ENCODE measurements around the gene ERN2.
"Not testable (repeated sequence)": the region's sequence is repeated elsewhere in the genome, so short reads cannot be mapped to it uniquely, and the experiment has no call there.

The ERN2 gene

DNA sequence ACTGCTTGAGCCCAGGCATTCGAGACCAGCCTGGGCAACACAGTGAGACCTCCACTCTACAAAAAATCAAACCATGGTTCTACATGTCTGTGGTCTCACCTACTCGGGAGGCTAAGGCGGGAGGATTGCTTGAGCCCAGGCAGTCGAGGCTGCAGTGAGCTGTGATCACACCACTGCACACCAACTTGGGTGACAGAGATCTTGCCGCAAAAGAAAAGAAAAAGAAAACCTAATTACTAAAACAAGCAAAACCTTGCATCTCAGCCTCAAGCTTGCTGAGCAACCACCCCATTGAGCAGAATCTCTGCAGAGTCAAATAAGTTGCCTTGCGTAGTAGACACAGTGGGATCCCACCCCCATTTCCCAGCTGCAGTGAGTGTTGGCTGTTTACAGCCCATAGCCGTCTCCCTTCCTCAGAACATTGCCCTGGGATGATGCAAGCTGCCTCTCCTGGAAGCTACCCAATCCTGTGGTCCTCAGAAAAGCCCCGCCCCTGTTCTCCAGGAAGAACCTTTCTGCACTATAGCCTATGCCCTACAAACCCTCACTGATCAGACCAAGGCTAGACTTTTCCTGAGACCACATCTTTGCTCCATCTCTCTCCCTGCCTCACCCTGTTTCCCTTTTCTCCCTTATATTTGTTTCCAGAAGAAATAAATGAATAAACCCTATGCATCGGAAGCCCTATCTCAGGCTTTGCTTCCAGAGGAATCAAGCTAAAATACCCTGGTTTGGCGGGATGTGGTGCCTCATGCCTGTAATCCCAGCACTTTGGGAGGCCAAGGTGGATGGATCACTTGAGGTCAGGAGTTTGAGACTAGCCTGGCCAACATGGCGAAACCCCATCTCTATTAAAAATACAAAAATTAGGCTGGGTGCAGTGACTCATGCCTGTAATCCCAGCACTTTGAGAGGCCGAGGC lies 16.7 kb upstream of the ERN2 start:
- Mint-ChIP-seq H3K4me1 (peaks cover 7% of the 10 kb centered on the region), H3K4me3 (no peak overlapping the region), H3K27ac (peak overlapping the region in 1 of 2 donors; percentile 75), H3K27me3 (peaks cover 22% of the 10 kb centered on the region), H3K9me3 (no peaks in the 10 kb centered on the region)
- ATAC-seq, result no peak
- DNase-seq, result no peak

DNA sequence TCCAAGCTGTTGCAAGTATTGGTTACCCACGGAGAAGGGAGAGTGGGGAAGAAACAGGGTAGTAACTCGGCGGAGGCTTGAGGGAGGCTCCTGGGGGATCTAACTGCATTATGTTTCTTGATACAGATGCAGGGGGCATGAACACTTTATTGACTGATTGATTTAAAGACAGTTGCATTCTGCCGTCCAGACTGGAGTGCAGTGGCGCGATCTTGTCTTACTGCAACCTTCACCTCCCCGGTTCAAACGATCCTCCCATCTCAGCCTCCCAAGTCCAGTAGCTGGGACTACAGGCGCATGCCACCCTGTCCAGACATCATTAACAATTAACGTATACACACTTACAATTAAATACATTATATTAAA lies 15.1 kb upstream of the ERN2 start:
- DNase-seq (no peak), ATAC-seq (no peak)
- peaks cover 6% of the 10 kb centered on the region for H3K4me1 Mint-ChIP-seq
- H3K4me3 Mint-ChIP-seq, result no peak overlapping the region
- peak overlapping the region in 1 of 2 donors; percentile 44 for H3K27ac Mint-ChIP-seq
- H3K9me3 Mint-ChIP-seq, result peaks cover 2% of the 10 kb centered on the region in 2 donors
- H3K27me3 Mint-ChIP-seq, result peaks cover 25% of the 10 kb centered on the region

DNA sequence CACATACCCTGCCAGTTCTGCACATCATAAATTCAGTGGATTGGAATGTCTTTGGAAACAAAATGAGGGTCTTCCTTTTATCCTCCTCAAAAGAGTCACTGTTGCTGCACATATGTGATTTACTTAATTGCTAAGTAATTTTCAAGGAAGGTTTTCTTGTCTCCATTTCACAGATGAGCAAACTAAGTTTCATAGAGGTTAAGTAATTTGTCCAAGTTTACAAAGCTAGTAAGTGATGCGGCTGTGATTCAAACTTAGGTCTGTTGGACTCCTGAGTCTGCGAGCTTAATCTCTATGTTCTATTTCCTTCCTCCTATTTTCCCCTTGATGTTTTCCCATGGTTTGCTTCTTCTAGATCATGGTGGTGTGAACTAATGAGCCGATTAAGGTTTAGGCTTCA lies 13.7 kb upstream of the ERN2 start:
- no peak for DNase-seq
- H3K9me3 Mint-ChIP-seq, result peaks cover 9% of the 10 kb centered on the region in 2 donors
- H3K27ac Mint-ChIP-seq, result no peak overlapping the region
- H3K4me3 Mint-ChIP-seq, result no peak overlapping the region
- peaks cover 30% of the 10 kb centered on the region for H3K27me3 Mint-ChIP-seq
- ATAC-seq, result no peak
- H3K4me1 Mint-ChIP-seq, result peaks cover 6% of the 10 kb centered on the region

DNA sequence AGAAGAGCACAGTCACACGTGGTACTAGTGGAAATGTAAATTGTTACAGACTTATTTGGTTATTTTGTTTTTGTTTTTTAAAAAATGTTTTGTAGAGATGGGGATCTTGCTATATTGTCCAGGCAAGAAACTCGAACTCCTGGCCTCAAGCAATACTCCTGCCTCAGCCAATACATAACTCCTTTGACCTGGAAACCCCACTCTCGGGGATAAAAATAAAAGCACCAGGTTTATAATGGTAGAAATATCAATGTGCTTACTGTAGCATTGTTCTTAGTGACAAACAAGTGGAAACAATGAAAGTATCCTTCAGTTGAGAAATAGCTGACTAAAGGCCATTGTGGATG lies 11.7 kb upstream of the ERN2 start:
- peaks cover 31% of the 10 kb centered on the region for H3K27me3 Mint-ChIP-seq
- DNase-seq, result no peak
- peaks cover 9% of the 10 kb centered on the region in 2 donors for H3K9me3 Mint-ChIP-seq
- peaks cover 6% of the 10 kb centered on the region for H3K4me1 Mint-ChIP-seq
- H3K27ac Mint-ChIP-seq, result no peak overlapping the region
- H3K4me3 Mint-ChIP-seq, result no peak overlapping the region
- no peak for ATAC-seq

DNA sequence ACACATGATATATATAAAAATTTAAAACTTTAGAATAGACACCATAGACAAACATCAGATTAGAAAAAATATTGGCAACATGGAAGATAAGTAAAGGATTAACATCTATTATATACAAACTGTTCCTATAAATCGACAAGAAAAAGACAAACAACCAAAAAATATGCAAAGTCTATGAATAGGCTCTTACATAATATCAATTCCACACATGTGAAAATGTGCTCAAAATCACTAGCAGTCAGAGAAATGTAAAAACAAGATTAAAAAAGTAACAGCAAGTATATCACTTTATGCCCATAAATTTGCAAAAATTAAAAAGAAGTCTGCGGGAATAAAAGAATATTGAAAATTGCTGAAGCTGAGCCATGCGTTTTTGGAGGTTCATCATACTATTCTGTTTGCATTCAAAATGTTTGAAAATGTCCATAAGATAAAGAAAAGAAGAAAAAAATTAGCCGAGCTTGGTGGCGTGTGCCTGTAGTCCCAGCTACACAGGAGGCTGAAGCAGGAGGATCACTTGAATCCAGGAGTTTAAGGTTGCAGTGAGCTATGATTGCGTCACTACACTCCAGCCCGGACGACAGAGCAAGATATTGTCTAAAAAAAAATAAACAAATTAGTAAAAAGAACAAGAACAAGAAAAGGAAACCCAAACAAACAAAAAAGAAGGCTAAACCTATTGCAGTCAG lies 11.2 kb upstream of the ERN2 start:
- no peak for DNase-seq
- H3K27ac Mint-ChIP-seq, result no peak overlapping the region
- ATAC-seq, result no peak
- H3K27me3 Mint-ChIP-seq, result peaks cover 26% of the 10 kb centered on the region
- H3K9me3 Mint-ChIP-seq, result peaks cover 9% of the 10 kb centered on the region in 2 donors
- H3K4me1 Mint-ChIP-seq, result peaks cover 6% of the 10 kb centered on the region
- H3K4me3 Mint-ChIP-seq, result no peak overlapping the region

DNA sequence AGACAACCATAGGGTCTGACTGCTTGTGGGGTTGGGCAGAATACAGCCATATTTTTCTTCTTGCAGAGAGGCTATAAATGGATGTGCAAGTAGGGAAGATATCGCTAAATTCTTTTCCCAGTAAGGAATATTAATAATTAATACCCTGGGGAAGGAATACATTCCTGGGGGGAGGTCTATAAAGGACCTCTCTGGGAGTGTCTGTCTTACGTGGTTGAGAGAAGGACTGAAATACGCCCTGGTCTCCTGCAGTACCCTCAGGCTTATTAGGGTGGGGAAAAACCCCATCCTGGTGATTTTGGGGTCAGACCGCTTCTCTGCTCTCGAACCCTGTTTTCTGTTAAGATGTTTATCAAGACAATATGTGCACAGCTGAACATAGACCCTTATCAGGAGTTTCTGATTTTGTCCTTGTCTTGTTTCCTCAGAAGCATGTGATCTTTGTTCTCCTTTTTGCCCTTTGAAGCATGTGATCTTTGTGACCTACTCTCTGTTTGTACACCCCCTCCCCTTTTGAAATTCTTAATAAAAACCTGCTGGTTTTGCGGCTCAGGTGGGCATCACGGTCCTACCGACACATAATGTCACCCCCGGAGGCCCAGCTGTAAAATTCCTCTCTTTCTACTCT lies 9.7 kb upstream of the ERN2 start:
- H3K27me3 Mint-ChIP-seq, result peaks cover 25% of the 10 kb centered on the region
- not testable (repeated sequence) for H3K4me1 Mint-ChIP-seq, H3K4me3 Mint-ChIP-seq, H3K27ac Mint-ChIP-seq, ATAC-seq, H3K9me3 Mint-ChIP-seq, DNase-seq

DNA sequence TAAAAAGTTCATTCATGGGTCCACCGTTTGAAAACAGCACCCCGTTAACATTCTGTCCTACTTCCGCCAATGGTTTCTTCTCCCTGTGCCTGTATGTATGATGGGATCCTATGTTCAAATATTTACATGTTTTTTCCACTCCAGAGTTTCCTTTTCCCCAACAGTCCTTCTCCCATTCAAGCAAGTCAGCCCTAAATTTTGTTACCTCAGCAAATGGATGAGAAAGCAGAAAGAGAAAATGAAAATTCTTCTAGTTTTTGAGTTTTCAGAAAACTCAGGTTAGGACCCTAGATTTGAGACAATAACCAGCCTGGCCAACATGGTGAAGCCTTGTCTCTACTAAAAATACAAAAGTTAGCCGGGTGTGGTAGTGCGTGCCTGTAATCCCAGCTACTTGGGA lies 3.5 kb upstream of the ERN2 start:
- ATAC-seq (no peak), DNase-seq (no peak)
- Mint-ChIP-seq H3K4me3 (no peak overlapping the region), H3K27me3 (peaks cover 54% of the 10 kb centered on the region), H3K4me1 (no peaks in the 10 kb centered on the region), H3K27ac (no peak overlapping the region), H3K9me3 (peaks cover 0 to under 1% of the 10 kb centered on the region in 2 donors)

DNA sequence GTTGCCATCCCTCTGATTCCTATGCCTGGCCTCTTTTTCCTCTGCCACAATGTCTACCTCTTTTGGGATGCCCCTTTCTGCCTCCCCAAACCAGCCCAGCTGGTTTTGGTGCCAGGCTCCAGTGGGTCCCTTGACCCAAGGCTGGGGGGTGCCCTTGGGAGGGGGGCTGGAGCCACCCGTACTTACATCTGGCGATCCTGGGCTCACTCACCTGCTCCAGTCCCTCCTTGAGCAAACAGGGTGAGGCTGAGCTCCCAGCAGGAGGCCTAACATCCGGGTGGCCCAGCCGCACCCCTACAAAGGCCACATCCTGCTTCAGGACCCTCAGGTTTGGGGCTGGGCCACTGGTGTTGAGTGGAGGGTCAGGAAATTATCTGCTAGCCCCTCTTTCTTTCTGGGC lies 1.2 kb downstream of the ERN2 start:
- Mint-ChIP-seq H3K4me1 (no peaks in the 10 kb centered on the region), H3K27me3 (peaks cover 59% of the 10 kb centered on the region), H3K27ac (no peak overlapping the region), H3K9me3 (peaks cover 19 to 32% of the 10 kb centered on the region in 2 donors), H3K4me3 (no peak overlapping the region)
- DNase-seq, result no peak
- ATAC-seq, result no peak

DNA sequence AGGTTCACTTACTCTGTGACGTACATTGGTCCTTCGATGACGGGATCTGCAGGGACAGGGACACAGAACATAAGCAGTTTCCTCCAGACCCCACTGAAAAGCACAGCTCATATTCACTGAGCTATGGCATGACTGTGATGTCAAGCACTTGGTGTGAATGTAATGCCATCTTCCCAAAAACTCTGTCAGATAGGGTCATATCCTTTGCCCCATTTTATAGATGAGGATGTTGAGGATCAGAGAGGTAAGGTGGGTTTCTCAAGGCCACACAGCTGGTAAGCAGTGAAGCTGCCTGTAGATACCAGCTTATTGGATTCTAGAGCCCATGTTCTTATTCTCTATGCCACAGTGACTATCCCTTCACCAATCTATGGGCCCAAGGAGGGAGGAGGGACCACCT lies 2.5 kb downstream of the ERN2 start:
- Mint-ChIP-seq H3K9me3 (peaks cover 19 to 32% of the 10 kb centered on the region in 2 donors), H3K4me1 (no peaks in the 10 kb centered on the region), H3K27me3 (peaks cover 63% of the 10 kb centered on the region), H3K27ac (no peak overlapping the region), H3K4me3 (no peak overlapping the region)
- DNase-seq, result no peak
- no peak for ATAC-seq

DNA sequence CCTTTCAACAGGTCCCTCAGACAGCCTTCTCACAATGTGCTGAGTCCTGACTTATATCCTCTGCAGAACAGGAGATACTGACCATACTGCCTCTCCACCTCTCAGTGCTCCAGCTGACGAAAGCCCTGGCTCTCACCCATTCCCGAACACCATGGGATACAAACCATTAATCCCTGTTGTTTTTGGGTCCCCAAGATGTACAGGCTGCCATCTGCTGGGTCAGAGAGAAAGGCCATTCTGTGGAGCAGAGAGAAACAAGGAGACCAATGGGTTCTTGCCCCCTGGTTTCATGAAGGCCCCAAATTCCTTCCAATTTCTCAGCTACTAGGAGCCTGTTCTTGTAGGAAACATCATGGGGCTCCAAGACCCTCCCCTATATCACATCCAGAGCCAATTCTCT lies 3.0 kb downstream of the ERN2 start:
- Mint-ChIP-seq H3K9me3 (peaks cover 19 to 32% of the 10 kb centered on the region in 2 donors), H3K4me1 (no peaks in the 10 kb centered on the region), H3K27ac (no peak overlapping the region), H3K27me3 (peaks cover 66% of the 10 kb centered on the region), H3K4me3 (no peak overlapping the region)
- no peak for ATAC-seq
- no peak for DNase-seq

DNA sequence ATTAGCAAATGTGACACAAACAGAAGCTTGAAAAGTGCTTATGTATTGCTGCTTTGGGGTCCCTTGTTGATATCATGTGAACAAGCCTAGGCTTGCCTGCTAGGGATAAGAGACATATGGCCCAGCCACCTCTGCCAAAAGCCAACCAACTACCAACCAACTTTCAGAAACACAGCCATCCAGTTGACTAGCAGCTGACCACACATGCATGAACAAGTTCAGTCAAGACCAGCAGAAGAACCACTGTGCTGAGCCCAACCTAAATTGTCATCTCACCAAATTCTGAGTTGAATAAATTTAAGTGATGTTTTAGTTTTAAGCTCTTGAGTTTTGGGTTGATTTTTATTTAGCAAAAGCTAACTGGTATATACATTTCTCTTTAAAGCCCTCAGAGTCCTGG lies 3.5 kb downstream of the ERN2 start:
- H3K4me3 Mint-ChIP-seq, result no peak overlapping the region
- H3K27me3 Mint-ChIP-seq, result peaks cover 66% of the 10 kb centered on the region
- DNase-seq (no peak), ATAC-seq (no peak)
- H3K27ac Mint-ChIP-seq, result no peak overlapping the region
- no peaks in the 10 kb centered on the region for H3K4me1 Mint-ChIP-seq
- peaks cover 19 to 32% of the 10 kb centered on the region in 2 donors for H3K9me3 Mint-ChIP-seq

DNA sequence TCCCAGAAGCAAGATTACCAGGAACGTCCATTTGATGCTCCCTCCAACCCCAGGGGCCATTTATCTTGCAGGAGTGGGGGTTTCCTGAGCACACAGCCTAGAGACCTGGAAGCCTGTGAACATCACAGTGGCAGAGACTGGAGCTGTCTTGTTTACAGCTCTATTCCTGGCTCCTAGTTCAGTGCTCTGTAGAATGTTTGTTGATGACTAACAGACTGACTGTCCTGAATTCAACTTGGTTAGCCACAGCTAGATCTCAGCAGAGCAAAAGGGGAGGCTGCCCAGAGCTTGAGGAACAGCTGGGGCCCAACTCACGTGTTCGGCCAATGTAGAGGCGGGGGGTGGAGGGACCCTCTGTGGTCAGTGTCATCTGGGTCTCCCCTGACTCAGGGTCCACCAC lies 6.6 kb downstream of the ERN2 start:
- DNase-seq, result no peak
- Mint-ChIP-seq H3K9me3 (peaks cover 30 to 41% of the 10 kb centered on the region in 2 donors), H3K4me3 (no peak overlapping the region), H3K4me1 (no peaks in the 10 kb centered on the region), H3K27ac (no peak overlapping the region), H3K27me3 (peaks cover 45% of the 10 kb centered on the region)
- ATAC-seq, result no peak

DNA sequence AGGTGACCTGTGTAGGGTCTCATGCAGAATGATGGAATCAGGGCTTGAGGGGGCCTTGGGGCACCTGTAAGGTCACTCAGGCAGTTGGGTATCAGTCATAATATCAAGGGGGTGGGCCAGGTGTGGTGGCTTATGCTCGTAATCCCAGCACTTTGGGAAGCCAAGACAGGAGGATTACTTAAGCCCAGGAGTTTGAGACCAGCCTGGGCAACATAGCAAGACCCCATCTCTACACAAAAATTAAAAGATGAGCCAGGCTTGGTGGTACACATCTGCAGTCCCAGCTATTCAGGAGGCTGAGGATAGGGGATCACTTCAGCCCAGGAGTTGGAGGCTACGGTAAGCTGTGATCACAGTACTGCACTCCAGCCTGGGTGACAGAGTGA lies 7.5 kb downstream of the ERN2 start:
- no peak for ATAC-seq
- no peak overlapping the region for H3K27ac Mint-ChIP-seq
- no peak for DNase-seq
- H3K27me3 Mint-ChIP-seq, result peaks cover 36% of the 10 kb centered on the region
- H3K9me3 Mint-ChIP-seq, result peaks cover 30 to 31% of the 10 kb centered on the region in 2 donors
- no peaks in the 10 kb centered on the region for H3K4me1 Mint-ChIP-seq
- no peak overlapping the region for H3K4me3 Mint-ChIP-seq

DNA sequence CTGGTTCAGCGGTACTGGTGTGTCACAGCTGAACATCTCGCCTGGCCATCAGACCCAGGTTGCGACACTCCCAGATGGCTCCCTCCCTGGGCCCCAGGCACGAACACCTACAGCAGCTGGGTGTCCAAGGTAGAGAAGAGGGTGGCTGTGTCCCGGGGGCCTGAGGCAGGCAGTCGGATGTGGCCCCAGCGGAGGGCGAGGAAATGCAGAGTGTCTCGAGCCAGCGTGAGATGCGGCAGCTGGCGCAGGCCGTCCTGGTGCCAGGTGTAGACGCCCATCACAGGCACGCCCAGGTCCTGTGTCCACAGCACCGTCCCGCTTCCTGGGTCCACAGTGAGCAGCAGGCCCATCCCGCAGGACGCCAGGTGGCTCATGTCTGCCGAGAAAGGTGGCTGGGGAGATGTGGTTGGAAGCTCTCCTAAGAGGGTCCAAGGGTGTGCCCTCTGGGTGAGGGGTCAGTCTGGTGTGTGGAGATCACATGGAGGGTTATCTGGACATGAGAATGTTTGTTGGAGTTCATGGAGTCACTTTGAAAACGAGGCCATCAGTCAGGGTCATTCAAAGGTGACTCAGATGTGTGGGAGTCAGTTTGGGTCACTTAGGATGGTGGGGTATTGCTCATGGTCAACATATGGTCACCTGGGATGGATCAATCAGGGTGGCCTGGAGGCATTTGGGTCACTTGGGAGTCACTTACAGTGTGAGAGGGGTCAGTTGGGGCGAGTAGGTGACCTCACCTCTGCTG lies 8.1 kb downstream of the ERN2 start:
- no peak for ATAC-seq
- no peaks in the 10 kb centered on the region for H3K4me1 Mint-ChIP-seq

DNA sequence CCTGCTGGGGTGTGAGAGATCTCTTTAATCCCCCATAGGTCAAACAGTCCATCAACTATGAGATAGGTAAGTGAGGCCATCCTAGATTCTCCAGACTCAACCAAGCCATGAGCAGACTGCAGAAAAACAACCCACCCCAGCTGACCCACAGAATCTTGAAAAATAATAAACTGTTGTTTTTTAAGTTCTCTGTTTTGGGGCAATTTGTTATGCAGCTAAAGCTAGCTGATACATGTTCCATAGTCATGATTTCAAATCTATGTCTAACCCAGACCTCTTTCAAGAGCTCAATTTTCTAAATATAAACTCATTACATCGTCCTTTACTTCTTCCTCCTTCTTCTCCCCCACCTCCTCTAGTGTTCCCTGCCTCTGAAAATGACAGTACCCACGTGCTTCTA lies 10.1 kb downstream of the ERN2 start:
- H3K4me3 Mint-ChIP-seq, result no peak overlapping the region
- ATAC-seq (no peak), DNase-seq (no peak)
- no peaks in the 10 kb centered on the region for H3K4me1 Mint-ChIP-seq
- H3K9me3 Mint-ChIP-seq, result peaks cover 9 to 11% of the 10 kb centered on the region in 2 donors
- H3K27ac Mint-ChIP-seq, result no peak overlapping the region
- peaks cover 22% of the 10 kb centered on the region for H3K27me3 Mint-ChIP-seq

More for the DNA sequence above, 8.1 kb downstream of the ERN2 start:
- no peak for DNase-seq
- Mint-ChIP-seq H3K4me3 (no peak overlapping the region), H3K9me3 (peaks cover 24 to 26% of the 10 kb centered on the region in 2 donors), H3K27ac (no peak overlapping the region), H3K27me3 (peaks cover 30% of the 10 kb centered on the region)
